ENCODE results near the gene TUBGCP2.
A peak's percentile ranks its signal among the peaks of the same experiment; 100 is the strongest.

TUBGCP2 gene

GRCh38 chr10:133308421-133309099, at the start of gene TUBGCP2, which contains the start of gene ZNF511:
TSS of gene TUBGCP2 (minus strand) at chr10:133308872. CDS start at chr10:133302941, 5,931 bp downstream.
TSS of gene ZNF511 (plus strand) at chr10:133308914. CDS start at chr10:133308944, 30 bp downstream.
- peak; percentile 83 to 94 for DNase-seq (ENCODE audit: low read depth in 1 of 2, low spot score in 1 of 2)

GRCh38 chr10:133357285-133358161, 48.9 kb upstream of the TUBGCP2 start, which contains the start of gene FUOM:
TSS of gene FUOM (minus strand) at chr10:133358019. CDS start at chr10:133358007, 12 bp downstream.
- peak; percentile 55 to 76 for DNase-seq (ENCODE audit: low read depth in 1 of 2, low spot score in 1 of 2)

GRCh38 chr10:133356549-133357284, 48.0 kb upstream of the TUBGCP2 start:
- no peak for DNase-seq (ENCODE audit: low read depth in 1 of 2, low spot score in 1 of 2)

- no peak for DNase-seq (ENCODE audit: low read depth in 1 of 2, low spot score in 1 of 2)
Measured at GRCh38 chr10:133355991-133356390, 47.3 kb upstream of the TUBGCP2 start.

- no peak for DNase-seq (ENCODE audit: low read depth in 1 of 2, low spot score in 1 of 2)
Measured at GRCh38 chr10:133355266-133355665, 46.6 kb upstream of the TUBGCP2 start.

GRCh38 chr10:133354672-133355240, 46.1 kb upstream of the TUBGCP2 start:
- DNase-seq (ENCODE audit: low read depth in 1 of 2, low spot score in 1 of 2) = no peak

- no peak for DNase-seq (ENCODE audit: low read depth in 1 of 2, low spot score in 1 of 2)
Measured at GRCh38 chr10:133353988-133354605, 45.4 kb upstream of the TUBGCP2 start.

- DNase-seq (ENCODE audit: low read depth in 1 of 2, low spot score in 1 of 2) = no peak
Measured at GRCh38 chr10:133353202-133353959, 44.7 kb upstream of the TUBGCP2 start.

GRCh38 chr10:133351408-133352318, 43.0 kb upstream of the TUBGCP2 start:
- no peak for DNase-seq (ENCODE audit: low read depth in 1 of 2, low spot score in 1 of 2)

GRCh38 chr10:133350950-133351329, 42.3 kb upstream of the TUBGCP2 start:
- no peak for DNase-seq (ENCODE audit: low read depth in 1 of 2, low spot score in 1 of 2)

GRCh38 chr10:133350283-133350949, 41.7 kb upstream of the TUBGCP2 start:
- DNase-seq (ENCODE audit: low read depth in 1 of 2, low spot score in 1 of 2) = no peak

GRCh38 chr10:133349577-133350011, 40.9 kb upstream of the TUBGCP2 start:
- DNase-seq (ENCODE audit: low read depth in 1 of 2, low spot score in 1 of 2) = no peak

- DNase-seq (ENCODE audit: low read depth in 1 of 2, low spot score in 1 of 2) = no peak
Measured at GRCh38 chr10:133349160-133349568, 40.5 kb upstream of the TUBGCP2 start.

GRCh38 chr10:133347710-133348517, 39.2 kb upstream of the TUBGCP2 start:
- no peak for DNase-seq (ENCODE audit: low read depth in 1 of 2, low spot score in 1 of 2)

- no peak for DNase-seq (ENCODE audit: low read depth in 1 of 2, low spot score in 1 of 2)
Measured at GRCh38 chr10:133346413-133346812, 37.7 kb upstream of the TUBGCP2 start.

- no peak for DNase-seq (ENCODE audit: low read depth in 1 of 2, low spot score in 1 of 2)
Measured at GRCh38 chr10:133344236-133344635, 35.6 kb upstream of the TUBGCP2 start.

GRCh38 chr10:133343558-133343957, 34.9 kb upstream of the TUBGCP2 start:
- no peak for DNase-seq (ENCODE audit: low read depth in 1 of 2, low spot score in 1 of 2)
